GM12801 (cell line): ENCODE measurements around the gene EPHA2.

Experiments used
- CTCF ChIP-seq: IDR thresholded peaks from one replicate; pipeline ENCODE4 v1.5.1; 2011; ENCODE audit warnings: control low read depth; ENCODE audit not compliant: insufficient read length; ENCODE audit errors: extremely low read depth

Gene EPHA2

GRCh38 chr1:16174261-16174868 is 18.5 kb upstream of the EPHA2 start:
- no peak for TF ChIP-seq CTCF

- TF ChIP-seq CTCF, result no peak
Observed at GRCh38 chr1:16173447-16174260, 17.8 kb upstream of the EPHA2 start.

GRCh38 chr1:16172964-16173446 is 17.1 kb upstream of the EPHA2 start:
- no peak for TF ChIP-seq CTCF

GRCh38 chr1:16172218-16172830 is 16.5 kb upstream of the EPHA2 start:
- TF ChIP-seq CTCF, result no peak

- TF ChIP-seq CTCF, result no peak
Observed at GRCh38 chr1:16171314-16172151, 15.7 kb upstream of the EPHA2 start.

- TF ChIP-seq CTCF, result no peak
Observed at GRCh38 chr1:16170283-16170673, 14.4 kb upstream of the EPHA2 start.
